Panc1 (cell line): ENCODE data around the gene LRRC8B. TPM values are rescaled to one million over a fixed set of nuclear protein-coding genes. Genes with fewer than 3 reads are reported as not detected.

Experiments
- ATAC-seq: fragments of 200-7000 bp; cut with Tn5 transposase; 2 replicates; pipeline ENCODE4 v1.9.1; 2020; ENCODE audit warnings: mild to moderate bottlenecking, moderate library complexity
- Bru-seq: library from RNA; stranded (reverse); fragments of 400-500 nt; gene quantifications from one replicate; lab custom pipeline; 2021; lab: Mats Ljungman, UMichigan
- BruChase-seq, 2 experiments: library from RNA; stranded (reverse); fragments of 400-500 nt; gene quantifications; one replicate each; lab custom pipeline; 2021; lab: Mats Ljungman, UMichigan
- BruUV-seq: library from RNA; stranded (reverse); fragments of 400-500 nt; replicated peaks from 2 replicates; lab custom pipeline; 2021; lab: Mats Ljungman, UMichigan
- CTCF ChIA-PET: fragments of 300-600 bp; sonication (Branson Sonifier 250); formaldehyde crosslinking; loops from one replicate; lab custom pipeline; 2022; ENCODE audit warnings: antibody characterized with exemption; lab: Charles Lee
- POLR2A ChIA-PET: fragments of 300-600 bp; sonication (Branson Sonifier 250); formaldehyde crosslinking; loops from one replicate; lab custom pipeline; 2022; ENCODE audit warnings: antibody characterized with exemption; lab: Charles Lee
- DNase-seq: peaks from one replicate; pipeline ENCODE4 v3.0.0-alpha.2; 2010; ENCODE audit warnings: low read depth, low spot score
- H3K27ac ChIP-seq: 2 replicates; pipeline ENCODE4 v1.5.1; 2011; ENCODE audit warnings: mild to moderate bottlenecking, low read length, inconsistent platforms
- H3K27me3 ChIP-seq: fragments of 200-500 bp; sonication (Bioruptor generic); 2 replicates; pipeline ENCODE4 v1.6.0; 2014; ENCODE audit warnings: low read length, inconsistent platforms; ENCODE audit not compliant: control insufficient read depth, insufficient read depth
- H3K36me3 ChIP-seq: fragments of 200-500 bp; sonication (Bioruptor generic); 2 replicates; pipeline ENCODE4 v1.5.1; 2014; ENCODE audit warnings: inconsistent platforms, mild to moderate bottlenecking, low read length, moderate library complexity; ENCODE audit not compliant: control insufficient read depth, insufficient read depth
- H3K4me1 ChIP-seq: 2 replicates; pipeline ENCODE4 v1.5.1; 2011; ENCODE audit warnings: inconsistent platforms, mild to moderate bottlenecking, low read length, moderate library complexity; ENCODE audit not compliant: control insufficient read depth, insufficient read depth
- H3K4me3 ChIP-seq, 2 experiments: 2 replicates each; pipeline ENCODE4 v1.5.1; 2011 to 2012; ENCODE audit warnings: low read depth in 2 of 2, low read length in 2 of 2, mild to moderate bottlenecking in 2 of 2, inconsistent platforms in 1 of 2, moderate library complexity in 1 of 2
- H3K9me3 ChIP-seq: fragments of 200-500 bp; sonication (Bioruptor generic); 2 replicates; pipeline ENCODE4 v1.5.1; 2014; ENCODE audit warnings: low read depth, mild to moderate bottlenecking, inconsistent platforms, low read length, moderate library complexity; ENCODE audit not compliant: control insufficient read depth, insufficient read depth
- CTCF ChIP-seq: fragments of 450-650 bp; IDR thresholded peaks from 2 replicates; pipeline ENCODE4 v1.5.1; 2017; ENCODE audit warnings: mild to moderate bottlenecking
- POLR2AphosphoS5 ChIP-seq: IDR thresholded peaks from 2 replicates; pipeline ENCODE4 v1.6.1; 2012; ENCODE audit warnings: mild to moderate bottlenecking, low read depth, low read length, moderate library complexity
- REST ChIP-seq, 2 experiments: IDR thresholded peaks; 2 replicates each; pipeline ENCODE4 v1.6.1; 2011 to 2012; ENCODE audit warnings: low read depth in 2 of 2, control low read depth in 1 of 2, low read length in 1 of 2, mild to moderate bottlenecking in 1 of 2, moderate library complexity in 1 of 2; ENCODE audit not compliant: insufficient read depth in 1 of 2
- SIN3A ChIP-seq: IDR thresholded peaks from 2 replicates; pipeline ENCODE4 v1.6.1; 2012; ENCODE audit warnings: low read depth, mild to moderate bottlenecking, low read length, moderate library complexity, borderline replicate concordance; ENCODE audit not compliant: insufficient read depth
- TCF7L2 ChIP-seq: IDR thresholded peaks from 2 replicates; pipeline ENCODE4 v1.6.1; 2011; ENCODE audit warnings: mild to moderate bottlenecking, low read depth, low read length, inconsistent platforms
- in situ Hi-C: cut with HindIII; loops from 2 replicates; pipeline ENCODE4 v1.10.0; 2016; ENCODE audit warnings: low sequenced_read_pairs, low pct_unique_long_range_greater_than_20kb
- intact Hi-C: fragments of 100-400 bp; cut with micrococcal nuclease; formaldehyde crosslinking; loops from one replicate; pipeline ENCODE4 v1.10.0; 2022; ENCODE audit not compliant: unreplicated experiment
- long read RNA-seq: library from polyadenylated mRNA; unstranded; transcript quantifications from one replicate; pipeline ENCODE4 v2.0.0, GENCODE V29; 2021; ENCODE audit not compliant: unreplicated experiment
- polyA plus RNA-seq: library from polyadenylated mRNA; unstranded; fragments of >200 nt; gene quantifications from one replicate; pipeline ENCODE4 v1.2.1, GENCODE V29; 2012; ENCODE audit warnings: missing spikeins; ENCODE audit not compliant: insufficient read length
- total RNA-seq: library from RNA; stranded (reverse); gene quantifications from one replicate; pipeline ENCODE4 v1.2.1, GENCODE V29; 2021; ENCODE audit not compliant: unreplicated experiment

Gene LRRC8B
- total RNA-seq (27.3 TPM), Bru-seq, nascent RNA (percentile 87 among the genes with signal in this experiment), BruChase-seq, experiment 1, labeled RNA remaining after a 2-hour chase (percentile 85 among the genes with signal in this experiment), BruChase-seq, experiment 2, labeled RNA remaining after a 6-hour chase (percentile 81 among the genes with signal in this experiment)
- polyA plus RNA-seq, result 9.8 TPM
- long read RNA-seq, full-length matches to known transcripts, result 7 of 17 reads
- long read RNA-seq, partial matches to known transcripts, result 5 of 17 reads
- long read RNA-seq, other reads (novel, unspliced or antisense), result 5 of 17 reads

- BruUV-seq, result no TSS peak
- Histone ChIP-seq H3K27me3 (no peaks in the 10 kb centered on the region), H3K9me3 (no peaks in the 10 kb centered on the region), H3K36me3 (no peaks in the 10 kb centered on the region), H3K27ac (peak within 1 kb of the TSS; percentile 96), H3K4me3 (peak within 1 kb of the TSS; percentile 88 to 96), H3K4me1 (peaks cover 26% of the 10 kb centered on the region)
- in situ Hi-C loops, result no loop called here
- CTCF ChIA-PET, result no interaction called here
- ATAC-seq (peak; percentile 98), DNase-seq (no peak)
- intact Hi-C loops, result no loop called here
- TF ChIP-seq TCF7L2, result no peak
- no peak for TF ChIP-seq REST (IDR thresholded peaks at IDR 0.05; ENCODE audit: insufficient read depth in 1 of 2, low read depth in 2 of 2, low read length in 1 of 2)
- TF ChIP-seq CTCF, result no peak
- TF ChIP-seq POLR2AphosphoS5, result peak; percentile 65
- TF ChIP-seq SIN3A, result peak; percentile 45; the same call in 1 of the 2 replicates
- POLR2A ChIA-PET, result interaction anchor here (0.6 kb wide), 1 partner anchor 113 kb away, joined by 3 read pairs; no protein-coding TSS in a partner anchor
These were observed at the start of gene LRRC8B for GRCh38 chr1:89524369-89525168. Gene LRRC8B (plus strand): TSS chr1:89524829. CDS start chr1:89582651, 57,822 bp downstream.

- in situ Hi-C loops, result no loop called here
- ATAC-seq, result no peak
- H3K36me3 ChIP-seq, result no peaks in the 10 kb centered on the region
- no peak overlapping the region for H3K4me3 ChIP-seq
- DNase-seq, result no peak
- BruUV-seq, result no TSS peak
- no peaks in the 10 kb centered on the region for H3K9me3 ChIP-seq
- intact Hi-C loops, result no loop called here
- TF ChIP-seq TCF7L2 (no peak), POLR2AphosphoS5 (no peak), REST (IDR thresholded peaks at IDR 0.05; ENCODE audit: insufficient read depth in 1 of 2, low read depth in 2 of 2, low read length in 1 of 2) (no peak), CTCF (no peak), SIN3A (no peak)
- ChIA-PET POLR2A (interaction anchor here (0.6 to 0.9 kb wide), 2 partner anchors 98 to 477 kb away, joined by 3 to 11 read pairs; no protein-coding TSS in a partner anchor), CTCF (no interaction called here)
- no peaks in the 10 kb centered on the region for H3K4me1 ChIP-seq
- H3K27ac ChIP-seq, result no peak overlapping the region
- peaks cover 6% of the 10 kb centered on the region; the same call in 1 of the 2 replicates for H3K27me3 ChIP-seq
These were observed 49.4 kb upstream of the LRRC8B start for GRCh38 chr1:89475269-89475668.
